T47D (cell line): ENCODE results near the gene ETV6.

Source experiments
- DNase-seq, 2 experiments: peaks; one replicate each; pipeline versions ENCODE4 v3.0.0 to v3.0.0-alpha.2; 2011 to 2012; ENCODE audit warnings: low read depth in 1 of 2, low spot score in 1 of 2
- JUND ChIP-seq: IDR thresholded peaks from 2 replicates; pipeline ENCODE4 v1.6.1; 2012; ENCODE audit warnings: low read depth
- in situ Hi-C: cut with HindIII; loops from 2 replicates; pipeline ENCODE4 v1.10.0; 2016; ENCODE audit warnings: low sequenced_read_pairs, low pct_unique_long_range_greater_than_20kb

Gene ETV6

DNA sequence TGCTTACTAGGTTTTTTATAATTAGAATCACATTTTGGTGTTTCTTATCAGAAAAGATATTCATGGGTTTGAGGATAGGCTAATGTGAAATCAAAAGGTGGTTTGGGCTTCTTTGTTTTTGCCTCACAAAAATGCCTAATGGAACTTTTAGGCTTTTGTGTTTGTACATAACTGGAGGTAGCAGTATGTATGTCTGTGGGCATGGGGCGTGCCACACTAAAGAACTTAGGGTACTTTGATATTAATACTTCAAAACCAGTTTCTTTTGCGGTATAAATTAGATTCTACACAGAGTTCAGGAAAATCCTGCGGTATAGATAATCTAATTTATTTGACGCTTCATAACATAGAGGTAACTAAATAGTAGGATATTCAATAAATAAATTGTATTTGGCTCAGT is 1.9 kb downstream of the ETV6 start:
- in situ Hi-C loops = no loop called here
- DNase-seq = no peak
- no peak for TF ChIP-seq JUND

DNA sequence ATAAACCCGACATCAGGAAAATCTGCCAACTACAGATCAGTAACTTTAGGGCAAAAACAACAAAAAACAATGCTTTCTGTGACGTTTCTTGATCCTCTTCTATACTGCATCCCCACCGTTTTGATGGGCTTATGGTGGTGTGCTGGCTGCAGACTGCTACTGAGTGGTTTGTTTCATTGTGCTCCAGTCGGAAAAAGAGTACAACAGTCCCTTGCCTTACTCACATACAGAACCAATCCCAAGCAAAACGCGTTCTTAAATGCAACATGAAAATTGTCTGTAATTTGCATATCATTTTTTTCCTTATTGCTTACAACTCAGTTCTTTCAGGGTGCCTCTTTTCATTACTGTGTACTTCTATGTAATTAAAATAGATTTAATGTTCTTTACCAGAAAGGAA is 2.3 kb downstream of the ETV6 start:
- TF ChIP-seq JUND = no peak
- in situ Hi-C loops = no loop called here
- no peak for DNase-seq

GRCh38 chr12:11652351-11653040 is 3.0 kb downstream of the ETV6 start:
- in situ Hi-C loops = no loop called here
- no peak for TF ChIP-seq JUND
- DNase-seq = no peak

- in situ Hi-C loops = no loop called here
- DNase-seq = no peak
- TF ChIP-seq JUND = no peak
These were observed 3.8 kb downstream of the ETV6 start for GRCh38 chr12:11653215-11653753.

DNA sequence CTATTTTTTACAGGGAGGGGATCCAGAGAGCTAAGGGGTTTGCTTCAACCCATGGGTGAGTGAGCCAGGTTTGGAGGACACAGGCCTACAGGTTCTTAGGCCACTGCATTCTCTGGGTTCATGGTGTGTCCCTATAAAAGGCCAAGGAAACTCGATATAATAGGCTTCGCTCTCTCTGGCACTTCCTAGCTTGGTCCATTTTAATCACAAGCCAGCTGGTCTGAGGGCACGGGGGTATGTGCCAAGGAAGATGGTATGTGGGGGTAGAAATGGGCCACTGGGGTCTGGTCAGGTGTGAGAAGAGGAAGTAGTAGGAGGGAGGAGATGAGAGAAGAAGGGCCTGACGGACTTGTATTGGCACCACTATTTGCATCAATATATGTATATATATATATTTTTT is 4.9 kb downstream of the ETV6 start:
- DNase-seq = no peak
- in situ Hi-C loops = no loop called here
- TF ChIP-seq JUND = no peak

- in situ Hi-C loops = no loop called here
- no peak for DNase-seq
- TF ChIP-seq JUND = no peak
These were observed 5.3 kb downstream of the ETV6 start for GRCh38 chr12:11654802-11655201.

GRCh38 chr12:11655842-11656241 is 6.4 kb downstream of the ETV6 start:
- no peak for DNase-seq
- in situ Hi-C loops = no loop called here
- TF ChIP-seq JUND = no peak

GRCh38 chr12:11656550-11656949 is 7.1 kb downstream of the ETV6 start:
- TF ChIP-seq JUND = no peak
- DNase-seq = no peak
- in situ Hi-C loops = no loop called here

DNA sequence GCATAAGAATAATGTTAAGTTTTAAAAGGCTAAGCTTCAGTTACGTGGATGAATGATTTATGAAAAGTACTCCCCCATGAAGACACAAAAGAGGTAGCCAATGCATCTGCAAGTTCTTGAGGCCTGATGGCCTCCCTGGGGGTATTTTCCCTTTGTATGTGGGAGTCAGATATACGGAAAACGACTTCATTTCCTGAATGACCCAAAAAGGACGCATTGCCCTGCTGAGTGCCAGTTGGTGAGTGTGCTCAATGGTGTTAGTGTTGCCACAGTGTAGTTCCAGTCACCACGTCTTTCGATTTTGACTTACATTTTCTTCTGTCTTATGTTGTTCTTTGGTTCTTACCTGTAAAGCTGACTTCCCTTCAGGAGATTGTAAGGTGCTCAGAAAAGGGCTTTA is 8.0 kb downstream of the ETV6 start:
- in situ Hi-C loops = no loop called here
- no peak for DNase-seq
- TF ChIP-seq JUND = no peak

- TF ChIP-seq JUND = no peak
- in situ Hi-C loops = no loop called here
- no peak for DNase-seq
These were observed 9.3 kb downstream of the ETV6 start for GRCh38 chr12:11658791-11659190.

DNA sequence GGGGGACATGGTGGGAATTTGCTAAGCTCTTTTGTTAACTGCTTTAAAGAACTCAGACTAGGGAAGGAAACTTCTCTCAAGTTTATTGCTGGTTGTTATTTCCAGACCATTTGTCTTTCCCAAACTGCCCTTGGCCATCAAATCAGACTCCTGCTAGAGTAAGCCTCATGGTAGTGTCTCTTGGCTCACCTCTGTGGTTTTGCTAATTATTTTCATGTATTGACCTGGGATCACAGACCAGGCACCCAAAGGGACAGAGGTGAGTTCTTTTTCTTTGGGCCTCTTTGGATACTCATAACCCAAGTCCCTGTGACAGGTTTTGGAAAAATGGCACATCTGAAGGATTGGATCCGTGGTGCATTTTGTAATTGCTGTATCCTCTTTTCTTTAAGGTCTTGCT is 11.2 kb downstream of the ETV6 start:
- in situ Hi-C loops = no loop called here
- TF ChIP-seq JUND = no peak
- no peak for DNase-seq

DNA sequence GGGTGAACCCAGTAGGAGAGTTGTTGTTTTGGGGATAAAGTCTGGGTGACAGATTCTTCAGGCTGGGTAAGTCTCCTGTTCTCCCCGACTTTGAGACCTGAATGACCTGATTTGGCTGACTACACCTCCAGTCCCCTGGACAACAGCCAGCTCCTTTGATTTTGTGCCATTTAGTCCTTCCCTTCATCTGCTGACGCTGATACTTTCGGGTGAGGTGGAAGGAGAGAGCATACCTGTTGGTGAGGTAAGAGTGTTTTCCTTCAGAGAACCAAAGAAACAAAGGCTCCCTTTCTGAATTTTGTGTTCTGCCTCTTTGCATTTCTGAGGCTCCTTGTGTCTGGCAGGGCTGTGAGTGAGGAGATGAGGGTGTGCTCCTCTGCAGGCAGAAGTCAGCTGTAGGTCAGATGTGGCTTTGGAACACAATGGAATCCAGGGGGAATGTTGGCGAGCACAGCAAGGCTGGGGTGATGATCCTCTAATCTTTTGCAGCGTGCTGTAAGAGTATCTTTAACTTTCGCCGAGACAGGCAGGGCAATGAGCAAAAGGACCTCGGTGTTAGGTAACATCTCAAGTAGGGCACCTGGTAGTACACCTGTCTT is 12.1 kb downstream of the ETV6 start:
- TF ChIP-seq JUND = no peak
- in situ Hi-C loops = no loop called here
- no peak for DNase-seq

GRCh38 chr12:11662369-11662768 is 12.9 kb downstream of the ETV6 start:
- no peak for TF ChIP-seq JUND
- DNase-seq = no peak
- in situ Hi-C loops = no loop called here
